Measurements from ENCODE around the gene ZNF774.

The ZNF774 gene

GRCh38 chr15:90375071-90375470, 23.0 kb downstream of the ZNF774 start:
- no peaks in the 10 kb centered on the region; a peak in 1 of 3 replicates for H3K36me3 ChIP-seq (ENCODE audit: control insufficient read depth in 2 of 2, insufficient read depth in 1 of 2, low read length in 2 of 2)
- H3K4me1 ChIP-seq (ENCODE audit: control insufficient read depth, insufficient read depth, low read length) = no peaks in the 10 kb centered on the region
- TF ChIP-seq GLIS1 (tag by site-specific recombination; IDR thresholded peaks at IDR 0.05) (no peak), ZNF660 (tag by site-specific recombination; IDR thresholded peaks at IDR 0.05) (no peak), KLF17 (tag by site-specific recombination; IDR thresholded peaks at IDR 0.05) (no peak), ZNF274 (IDR thresholded peaks at IDR 0.05; ENCODE audit: low read length) (no peak), ZNF274 (tag by site-specific recombination; IDR thresholded peaks at IDR 0.05; ENCODE audit: borderline replicate concordance) (no peak), ZNF335 (tag by site-specific recombination; conservative IDR thresholded peaks at IDR 0.05) (no peak), ZXDB (tag by site-specific recombination; IDR thresholded peaks at IDR 0.05) (no peak), IKZF3 (tag by site-specific recombination; IDR thresholded peaks at IDR 0.05) (no peak), ZNF747 (tag by site-specific recombination; IDR thresholded peaks at IDR 0.05) (no peak)
- H3K9me3 ChIP-seq (ENCODE audit: control insufficient read depth, insufficient read depth, low read depth, low read length) = no peaks in the 10 kb centered on the region
- H3K4me3 ChIP-seq (ENCODE audit: low read depth, low read length) = no peak overlapping the region
- POLR2A ChIA-PET = interaction anchor here (1.1 to 2.0 kb wide), 2 partner anchors 13 to 108 kb away, joined by 3 to 13 read pairs; partner anchors contain the start of gene IQGAP1
- H3K27ac ChIP-seq (ENCODE audit: extremely low read depth, low read depth, low read length) = no peak overlapping the region
- CTCF ChIA-PET = interaction anchor here (1.0 to 1.8 kb wide), 3 partner anchors 55 to 233 kb away, joined by 3 to 6 read pairs (median 4); no protein-coding TSS in a partner anchor

DNA sequence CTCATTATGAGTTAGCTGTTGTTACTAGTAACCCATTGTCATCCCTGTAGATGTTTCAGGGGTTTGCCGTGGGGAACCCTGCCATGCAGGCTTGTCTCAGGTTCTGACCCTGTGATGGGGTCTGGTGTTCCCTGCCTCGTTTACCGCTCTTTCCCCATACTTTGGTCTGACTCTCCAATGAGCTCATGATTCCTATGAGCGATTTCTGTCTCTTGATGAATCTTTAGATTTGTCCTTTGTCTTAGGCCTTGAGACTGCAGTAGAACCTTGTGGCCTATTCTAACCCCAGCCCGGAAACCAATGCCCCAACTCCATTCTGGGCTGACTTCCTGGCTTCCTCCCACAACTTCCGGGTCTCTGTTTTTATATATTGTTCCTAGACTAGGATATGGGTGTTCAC, 24.7 kb downstream of the ZNF774 start:
- no peak overlapping the region for H3K27ac ChIP-seq (ENCODE audit: extremely low read depth, low read depth, low read length)
- CTCF ChIA-PET = interaction anchor here (1.4 kb wide), 1 partner anchor 105 kb away, joined by 7 read pairs; no protein-coding TSS in a partner anchor
- no peaks in the 10 kb centered on the region; a peak in 1 of 3 replicates for H3K36me3 ChIP-seq (ENCODE audit: control insufficient read depth in 2 of 2, insufficient read depth in 1 of 2, low read length in 2 of 2)
- TF ChIP-seq RBAK (tag by site-specific recombination; IDR thresholded peaks at IDR 0.05) (no peak), ZNF707 (tag by site-specific recombination; IDR thresholded peaks at IDR 0.05) (no peak), OVOL3 (tag by site-specific recombination; IDR thresholded peaks at IDR 0.05) (no peak), ZNF629 (tag by site-specific recombination; IDR thresholded peaks at IDR 0.05) (no peak), ZNF645 (tag by site-specific recombination; IDR thresholded peaks at IDR 0.05) (no peak), PRDM10 (tag by site-specific recombination; IDR thresholded peaks at IDR 0.05) (no peak)
- TF ChIP-seq, protein P1, sequence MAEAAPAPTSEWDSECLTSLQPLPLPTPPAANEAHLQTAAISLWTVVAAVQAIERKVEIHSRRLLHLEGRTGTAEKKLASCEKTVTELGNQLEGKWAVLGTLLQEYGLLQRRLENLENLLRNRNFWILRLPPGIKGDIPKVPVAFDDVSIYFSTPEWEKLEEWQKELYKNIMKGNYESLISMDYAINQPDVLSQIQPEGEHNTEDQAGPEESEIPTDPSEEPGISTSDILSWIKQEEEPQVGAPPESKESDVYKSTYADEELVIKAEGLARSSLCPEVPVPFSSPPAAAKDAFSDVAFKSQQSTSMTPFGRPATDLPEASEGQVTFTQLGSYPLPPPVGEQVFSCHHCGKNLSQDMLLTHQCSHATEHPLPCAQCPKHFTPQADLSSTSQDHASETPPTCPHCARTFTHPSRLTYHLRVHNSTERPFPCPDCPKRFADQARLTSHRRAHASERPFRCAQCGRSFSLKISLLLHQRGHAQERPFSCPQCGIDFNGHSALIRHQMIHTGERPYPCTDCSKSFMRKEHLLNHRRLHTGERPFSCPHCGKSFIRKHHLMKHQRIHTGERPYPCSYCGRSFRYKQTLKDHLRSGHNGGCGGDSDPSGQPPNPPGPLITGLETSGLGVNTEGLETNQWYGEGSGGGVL (tag by site-specific recombination; IDR thresholded peaks at IDR 0.05) = no peak
- no peak overlapping the region for H3K4me3 ChIP-seq (ENCODE audit: low read depth, low read length)
- POLR2A ChIA-PET = interaction anchor here (2.8 kb wide), 1 partner anchor 11 kb away, joined by 14 read pairs; the partner anchor contains the start of gene IQGAP1
- H3K4me1 ChIP-seq (ENCODE audit: control insufficient read depth, insufficient read depth, low read length) = no peaks in the 10 kb centered on the region
- no peaks in the 10 kb centered on the region for H3K9me3 ChIP-seq (ENCODE audit: control insufficient read depth, insufficient read depth, low read depth, low read length)
